ENCODE data around the gene TSSK6.

- no peak for TF ChIP-seq CTCF (IDR thresholded peaks at IDR 0.05)
- TF ChIP-seq POLR2A (IDR thresholded peaks at IDR 0.05): no peak
These were observed 12.6 kb upstream of the TSSK6 start for GRCh38 chr19:19527674-19528625.

Measured in testis (tissue), 2 donors.